Transverse colon (tissue), 4 donors: Measurements from ENCODE around the gene BIK. TPM values are rescaled to one million over a fixed set of nuclear protein-coding genes. Genes with fewer than 3 reads are reported as not detected.

Experiments used
- DNase-seq: peaks from one replicate; pipeline ENCODE4 v3.0.0-alpha.2; 2019
- H3K27ac ChIP-seq, 4 donors: fragments of 200-600 bp; sonication (generic); 2 replicates each; pipeline ENCODE4 v1.5.1; 2016 to 2018; ENCODE audit warnings: inconsistent platforms in 4 of 4
- H3K27me3 ChIP-seq: fragments of 200-600 bp; sonication (generic); 2 replicates; pipeline ENCODE4 v1.5.1; 2017; ENCODE audit warnings: inconsistent platforms
- H3K36me3 ChIP-seq, 4 donors: fragments of 200-600 bp; sonication (generic); 2 replicates each; pipeline ENCODE4 v1.5.1; 2017 to 2019; ENCODE audit warnings: inconsistent platforms in 4 of 4
- H3K4me1 ChIP-seq, 4 donors: fragments of 200-600 bp; sonication (generic); 2 replicates each; pipeline ENCODE4 v1.5.1; 2017 to 2020; ENCODE audit warnings: inconsistent platforms in 4 of 4
- H3K4me3 ChIP-seq, 4 donors: fragments of 200-600 bp; sonication (generic); 1 replicate in 1 of 4; 2 replicates in 3 of 4; pipeline versions ENCODE4 v1.5.1 to v1.6.1; 2017 to 2019; ENCODE audit warnings: inconsistent platforms in 4 of 4
- H3K9me3 ChIP-seq, 2 donors: fragments of 200-600 bp; sonication (generic); 2 replicates each; pipeline ENCODE4 v1.5.1; 2017 to 2019; ENCODE audit warnings: inconsistent platforms in 2 of 2
- CTCF ChIP-seq, 5 experiments: fragments of 200-600 bp in 3 of 5; fragments of 450-650 bp in 2 of 5; sonication (generic) in 3 of 5; IDR thresholded peaks; 1 replicate in 2 of 5; 2 replicates in 3 of 5; pipeline ENCODE4 v1.5.1; 2016 to 2017; ENCODE audit warnings: antibody characterized with exemption in 5 of 5, inconsistent platforms in 3 of 5, mild to moderate bottlenecking in 2 of 5, moderate library complexity in 1 of 5
- EP300 ChIP-seq: sonication (generic); formaldehyde crosslinking; IDR thresholded peaks from one replicate; pipeline ENCODE4 v1.6.1; 2017; ENCODE audit warnings: antibody characterized with exemption, low read depth
- POLR2A ChIP-seq: fragments of 450-650 bp; IDR thresholded peaks from one replicate; pipeline ENCODE4 v1.6.1; 2016; ENCODE audit warnings: antibody characterized with exemption, mild to moderate bottlenecking, moderate library complexity
- POLR2AphosphoS5 ChIP-seq, 3 donors: sonication (generic); formaldehyde crosslinking; IDR thresholded peaks; one replicate each; pipeline ENCODE4 v1.6.1; 2016; ENCODE audit warnings: antibody characterized with exemption in 3 of 3
- WGBS, 2 donors: methylation state at CpG; one replicate each; pipeline ENCODE4 v1.1.5; 2018; ENCODE audit warnings: low coverage in 1 of 2; 5-methylcytosine and 5-hydroxymethylcytosine counted together
- in situ Hi-C, 4 donors: fragments of 200-750 bp; cut with MboI; loops; one replicate each; pipeline versions ENCODE4 v1.15.0 to v1.15.1; 2017; ENCODE audit warnings: low sequenced_read_pairs in 3 of 4, low pct_ligation_motif_present in 1 of 4, low pct_unique_long_range_greater_than_20kb in 1 of 4
- intact Hi-C: fragments of 100-400 bp; cut with DNase I; formaldehyde crosslinking; loops from one replicate; pipeline ENCODE4 v1.15.1; 2023; ENCODE audit warnings: low total_unique reads
- total RNA-seq, 4 donors: library from RNA; depleted of rRNA; stranded (reverse); fragments of >200 nt; gene quantifications; one replicate each; pipeline ENCODE4 v1.1.0, GENCODE V29; 2016

BIK gene
- total RNA-seq, 4 donors from 2014 or later = 10.1 to 23.5 (median 14.4) TPM

DNA sequence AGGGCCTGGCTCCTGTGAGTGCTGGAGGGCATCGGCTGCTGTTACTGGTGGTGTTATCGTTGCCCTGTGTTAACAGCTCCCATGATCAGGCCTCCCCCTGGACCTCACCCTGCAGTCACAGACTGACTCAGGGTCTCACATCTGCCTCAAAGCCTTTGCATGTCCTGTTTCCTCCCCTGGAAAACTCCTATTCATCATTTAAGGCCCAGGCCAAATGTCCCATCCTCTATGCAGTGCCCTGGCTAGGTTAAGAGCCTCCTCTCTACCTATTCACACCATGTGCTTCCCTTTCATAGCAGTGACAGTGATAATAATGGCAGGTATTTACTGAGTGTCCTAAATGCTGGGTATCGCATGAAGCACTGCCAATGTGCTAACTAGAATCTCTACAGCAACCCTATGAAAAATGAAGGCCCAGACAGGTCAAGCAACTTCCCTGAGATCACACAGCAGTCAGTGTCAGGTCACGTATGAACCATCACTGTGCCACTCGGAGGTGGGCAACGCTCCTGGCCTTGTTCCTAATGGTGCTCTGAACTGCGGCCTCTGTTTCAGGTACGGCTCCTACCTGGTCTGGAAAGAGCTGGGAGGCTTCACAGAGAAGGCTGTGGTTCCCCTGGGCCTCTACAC lies 50.1 kb downstream of the BIK start:
- no peak for TF ChIP-seq POLR2AphosphoS5 (IDR thresholded peaks at IDR 0.05)
- no peak for TF ChIP-seq POLR2A
- TF ChIP-seq CTCF (IDR thresholded peaks at IDR 0.05) = no peak
- no peak for TF ChIP-seq EP300
- Histone ChIP-seq H3K4me1 (peaks cover 13 to 55% (median 45%) of the 10 kb centered on the region in 4 donors), H3K36me3 (no peaks in the 10 kb centered on the region), H3K4me3 (no peak overlapping the region), H3K27ac (peak overlapping the region in 3 of 4 donors; percentile 70 to 83 (median 79)), H3K9me3 (no peaks in the 10 kb centered on the region), H3K27me3 (no peaks in the 10 kb centered on the region)
- no peak for DNase-seq
- 92 to 96% methylated on average over 4 to 8 of the region's 8 CpGs for WGBS, 2 donors
- intact Hi-C loops = no loop called here
- in situ Hi-C loops = no loop called here

GRCh38 chr22:43162412-43163150 lies 52.0 kb downstream of the BIK start:
- Histone ChIP-seq H3K27me3 (no peaks in the 10 kb centered on the region), H3K9me3 (no peaks in the 10 kb centered on the region), H3K4me1 (peaks cover 13 to 44% (median 39%) of the 10 kb centered on the region in 4 donors), H3K27ac (peak overlapping the region in 1 of 4 donors; percentile 45), H3K36me3 (no peaks in the 10 kb centered on the region), H3K4me3 (no peak overlapping the region)
- no peak for TF ChIP-seq POLR2AphosphoS5 (IDR thresholded peaks at IDR 0.05)
- no peak for TF ChIP-seq CTCF (IDR thresholded peaks at IDR 0.05)
- TF ChIP-seq EP300 = no peak
- intact Hi-C loops = no loop called here
- in situ Hi-C loops = no loop called here
- no peak for DNase-seq
- WGBS, 2 donors = 94% methylated on average over 17 of the region's 24 CpGs; no CpG with 5 or more reads in 1 of the 2 donors

DNA sequence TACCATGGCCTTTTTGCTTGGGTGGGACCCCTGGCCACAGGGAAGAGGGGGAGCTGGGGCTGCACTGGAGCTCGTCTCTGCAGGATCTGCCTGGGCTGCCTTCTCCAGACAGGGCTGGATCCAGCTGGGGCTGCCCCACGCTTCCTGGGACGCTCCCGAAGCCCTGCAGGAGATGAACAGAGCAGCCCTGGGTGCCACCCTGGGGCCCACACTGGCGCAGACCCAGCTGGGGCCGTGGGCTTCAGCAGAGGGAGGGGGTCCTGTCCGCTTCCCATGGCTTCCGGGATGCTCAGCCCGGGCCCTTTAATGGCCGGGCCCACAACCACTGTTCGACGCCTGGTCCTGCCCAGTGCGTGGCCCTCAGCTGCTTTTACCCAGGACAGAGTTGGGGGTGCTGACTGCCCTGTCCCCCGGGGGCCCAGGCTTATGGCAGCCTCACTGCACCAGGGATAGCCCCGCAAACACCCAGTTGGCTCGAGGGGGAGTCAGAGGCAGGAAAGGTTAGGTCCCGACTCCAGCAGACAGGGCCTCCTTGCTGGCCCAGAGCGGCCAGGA lies 52.8 kb downstream of the BIK start:
- DNase-seq = no peak
- H3K4me1 ChIP-seq = peaks cover 13 to 37% (median 31%) of the 10 kb centered on the region in 4 donors
- TF ChIP-seq EP300 (no peak), CTCF (IDR thresholded peaks at IDR 0.05) (no peak), POLR2AphosphoS5 (IDR thresholded peaks at IDR 0.05) (no peak), POLR2A (no peak)
- in situ Hi-C loops = no loop called here
- H3K9me3 ChIP-seq = no peaks in the 10 kb centered on the region
- intact Hi-C loops = no loop called here
- no peak overlapping the region for H3K4me3 ChIP-seq
- 69% methylated on average over 13 of the region's 18 CpGs; no CpG with 5 or more reads in 1 of the 2 donors for WGBS, 2 donors
- no peaks in the 10 kb centered on the region for H3K36me3 ChIP-seq
- no peaks in the 10 kb centered on the region for H3K27me3 ChIP-seq
- peak overlapping the region in 3 of 4 donors; percentile 18 to 51 (median 45) for H3K27ac ChIP-seq

DNA sequence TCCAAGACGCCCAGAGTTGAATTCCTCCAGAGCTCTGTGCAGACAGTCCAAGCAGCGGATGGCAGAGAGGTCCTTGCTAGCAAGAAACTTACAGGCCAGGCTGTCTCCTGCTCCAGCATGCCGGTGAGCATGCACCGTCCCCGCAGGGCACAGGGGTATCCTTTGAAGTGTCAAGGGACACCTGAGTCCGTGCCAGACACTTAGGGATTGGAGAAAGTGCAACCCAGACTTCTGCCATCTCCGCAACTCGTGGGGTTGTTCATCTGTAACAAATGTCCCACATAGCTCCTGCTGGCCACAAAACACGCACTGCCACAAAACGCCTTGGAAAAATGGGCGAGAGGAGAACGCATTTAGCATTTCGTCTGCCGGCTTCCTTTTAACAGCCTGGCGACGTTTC lies 54.1 kb downstream of the BIK start:
- WGBS, 2 donors = 46 to 60% methylated on average over 7 to 16 of the region's 16 CpGs
- no peaks in the 10 kb centered on the region for H3K36me3 ChIP-seq
- no peak for DNase-seq
- no peaks in the 10 kb centered on the region for H3K9me3 ChIP-seq
- intact Hi-C loops = no loop called here
- H3K27me3 ChIP-seq = no peaks in the 10 kb centered on the region
- no peak overlapping the region for H3K27ac ChIP-seq
- H3K4me1 ChIP-seq = peaks cover 4 to 27% (median 20%) of the 10 kb centered on the region in 4 donors
- in situ Hi-C loops = no loop called here
- TF ChIP-seq POLR2AphosphoS5 (IDR thresholded peaks at IDR 0.05) (no peak), POLR2A (no peak), EP300 (no peak), CTCF (IDR thresholded peaks at IDR 0.05) (no peak)
- H3K4me3 ChIP-seq = no peak overlapping the region
